ENCODE measurements around the gene IZUMO2. TPM values are rescaled to one million over a fixed set of nuclear protein-coding genes. Genes with fewer than 3 reads are reported as not detected.
"Not testable (repeated sequence)": the region's sequence is repeated elsewhere in the genome, so short reads cannot be mapped to it uniquely, and the experiment has no call there.

Gene IZUMO2
- total and polyA plus RNA-seq, 9 of the 15 experiments (the other 6 are each of a cell fraction or from before 2014, with no cell fraction given) = not detected

DNA sequence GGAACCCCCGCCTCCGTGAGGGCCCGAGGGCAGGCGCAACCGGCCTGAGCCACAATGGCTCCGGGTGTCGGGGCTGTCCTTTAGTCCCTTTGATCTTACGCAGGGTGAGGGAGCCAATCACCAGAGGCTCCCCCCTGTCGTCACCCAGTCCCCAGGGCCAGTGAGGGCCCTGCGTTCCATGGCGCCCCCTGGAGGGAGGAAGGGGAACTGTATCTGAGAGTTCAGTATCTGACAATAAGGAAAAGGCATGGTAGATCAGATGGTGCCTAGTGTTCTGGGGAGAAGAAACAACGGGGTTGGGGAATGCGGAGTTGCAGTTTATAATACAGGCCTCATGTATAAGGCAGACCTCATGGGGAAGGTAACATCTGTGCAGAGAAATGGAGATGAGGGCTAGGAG, 59.1 kb downstream of the IZUMO2 start:
- peak; percentile 85 for ATAC-seq
- H3K9me1 ChIP-seq (ENCODE audit: control insufficient read depth, insufficient read depth, low read length); H2AFZ ChIP-seq (ENCODE audit: low read depth, low read length); CTCF ChIA-PET (ENCODE audit: low intra/inter-chr PET ratio); H3K9ac ChIP-seq (ENCODE audit: insufficient read depth in 1 of 2, low read depth in 2 of 2, low read length in 2 of 2); H3K79me2 ChIP-seq (ENCODE audit: control insufficient read depth, insufficient read depth, low read length); H3K4me1 ChIP-seq (replicated peaks in 1 of 2; ENCODE audit: control insufficient read depth in 2 of 2, insufficient read depth in 2 of 2, low read length in 2 of 2); H3K4me2 ChIP-seq (ENCODE audit: insufficient read depth, low read length); H3K4me3 ChIP-seq; H3K36me3 ChIP-seq (ENCODE audit: control insufficient read depth, insufficient read depth, low read length); POLR2A ChIA-PET; H3K27ac ChIP-seq (ENCODE audit: extremely low read depth, low read depth, low read length); FAIRE-seq; H3K27me3 ChIP-seq (ENCODE audit: control insufficient read depth in 2 of 2, insufficient read depth in 2 of 2, low read length in 2 of 2); H4K20me1 ChIP-seq (replicated peaks; ENCODE audit: control insufficient read depth, insufficient read depth, low read length); BruUV-seq (replicated peaks); H3K9me3 ChIP-seq (replicated peaks; ENCODE audit: control insufficient read depth, insufficient read depth, low read depth, low read length); intact Hi-C loops (cut with micrococcal nuclease); DNase-seq (ENCODE audit: extremely low read depth in 1 of 4, low spot score in 3 of 4): not testable (repeated sequence)
- in situ Hi-C loops (cut with MboI) = loop anchor here (25.0 kb wide), 3 partner anchors 1517 to 1992 kb away; partner anchors contain the start of genes CARD8, PLA2G4C and ZNF114
- WGBS (ENCODE audit: insufficient coverage, low coverage, missing lambda C conversion rate) = no CpG with 5 or more reads among the region's 13 CpGs

DNA sequence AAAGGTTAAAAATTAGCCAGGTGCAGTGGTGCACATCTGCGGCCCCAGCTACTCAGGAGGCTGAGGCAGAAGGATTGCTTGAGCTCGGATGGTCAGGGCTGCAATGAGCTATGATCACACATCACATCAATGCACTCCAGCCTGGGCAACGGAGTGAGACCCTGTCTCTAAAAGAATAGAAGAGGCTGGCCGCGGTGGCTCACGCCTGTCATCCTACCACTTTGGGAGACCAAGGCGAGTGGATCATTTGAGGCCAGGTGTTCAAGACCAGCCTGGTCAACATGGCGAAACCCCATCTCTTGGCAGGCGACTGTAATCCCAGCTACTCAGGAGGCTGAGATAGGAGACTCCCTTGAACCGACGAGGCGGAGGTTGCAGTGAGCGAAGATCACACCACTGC, 59.7 kb downstream of the IZUMO2 start:
- CTCF ChIA-PET (ENCODE audit: low intra/inter-chr PET ratio); DNase-seq (ENCODE audit: extremely low read depth in 1 of 4, low spot score in 3 of 4); FAIRE-seq; H3K4me3 ChIP-seq; H3K9me3 ChIP-seq (replicated peaks; ENCODE audit: control insufficient read depth, insufficient read depth, low read depth, low read length); H3K79me2 ChIP-seq (ENCODE audit: control insufficient read depth, insufficient read depth, low read length); H3K27ac ChIP-seq (ENCODE audit: extremely low read depth, low read depth, low read length); BruUV-seq (replicated peaks); H3K4me1 ChIP-seq (replicated peaks in 1 of 2; ENCODE audit: control insufficient read depth in 2 of 2, insufficient read depth in 2 of 2, low read length in 2 of 2); POLR2A ChIA-PET; intact Hi-C loops (cut with micrococcal nuclease); H3K9ac ChIP-seq (ENCODE audit: insufficient read depth in 1 of 2, low read depth in 2 of 2, low read length in 2 of 2); H3K4me2 ChIP-seq (ENCODE audit: insufficient read depth, low read length); H3K9me1 ChIP-seq (ENCODE audit: control insufficient read depth, insufficient read depth, low read length); H3K36me3 ChIP-seq (ENCODE audit: control insufficient read depth, insufficient read depth, low read length); H2AFZ ChIP-seq (ENCODE audit: low read depth, low read length); H4K20me1 ChIP-seq (replicated peaks; ENCODE audit: control insufficient read depth, insufficient read depth, low read length); ATAC-seq; H3K27me3 ChIP-seq (ENCODE audit: control insufficient read depth in 2 of 2, insufficient read depth in 2 of 2, low read length in 2 of 2): not testable (repeated sequence)
- in situ Hi-C loops (cut with MboI) = loop anchor here (25.0 kb wide), 3 partner anchors 1516 to 1991 kb away; partner anchors contain the start of genes CARD8, PLA2G4C and ZNF114
- no CpG with 5 or more reads among the region's 13 CpGs for WGBS (ENCODE audit: insufficient coverage, low coverage, missing lambda C conversion rate)

Other genes with a start within 250 kb of the IZUMO2 start
Only the 7 nearest of the 10 such genes appear.
- not detected in 2 replicates for gene SIGLEC11, start 202.1 kb downstream of the IZUMO2 start, total RNA-seq (2014; rRNA removed)
- gene SIGLEC11, start 202.1 kb downstream of the IZUMO2 start, total RNA-seq (2014; rRNA removed; fragmentation: Illumina TruSeq; extraction: Trizol) = not detected in 2 replicates
- not detected in 2 replicates for gene SIGLEC11, start 202.1 kb downstream of the IZUMO2 start, total RNA-seq (2015; rRNA removed; fragmentation: Illumina TruSeq; extraction: Trizol)
- not detected in 2 replicates for gene SIGLEC11, start 202.1 kb downstream of the IZUMO2 start, total RNA-seq (2021)
- gene SIGLEC11, start 202.1 kb downstream of the IZUMO2 start, polyA plus RNA-seq (2011; rRNA removed) = not detected in 2 replicates
- gene SIGLEC11, start 202.1 kb downstream of the IZUMO2 start, polyA plus RNA-seq (2014; fragmentation: Illumina TruSeq; extraction: Trizol) = not detected in 2 replicates
- not detected for gene SIGLEC11, start 202.1 kb downstream of the IZUMO2 start, polyA plus RNA-seq (2014; fragmentation: Nextera tagmentation; extraction: Ambion mirVana)
- gene SIGLEC11, start 202.1 kb downstream of the IZUMO2 start, polyA plus RNA-seq (2014; rRNA removed) = not detected in 2 replicates
- gene VRK3, start 137.9 kb downstream of the IZUMO2 start, total RNA-seq (2014; rRNA removed) = 32.7 and 34.8 TPM in 2 replicates
- gene VRK3, start 137.9 kb downstream of the IZUMO2 start, total RNA-seq (2014; rRNA removed; fragmentation: Illumina TruSeq; extraction: Trizol) = 43.3 and 49.8 TPM in 2 replicates
- gene VRK3, start 137.9 kb downstream of the IZUMO2 start, total RNA-seq (2015; rRNA removed; fragmentation: Illumina TruSeq; extraction: Trizol) = 42.9 TPM in 2 replicates
- 49.7 and 54.4 TPM in 2 replicates for gene VRK3, start 137.9 kb downstream of the IZUMO2 start, total RNA-seq (2021)
- 42.8 and 45.3 TPM in 2 replicates for gene VRK3, start 137.9 kb downstream of the IZUMO2 start, polyA plus RNA-seq (2011; rRNA removed)
- gene VRK3, start 137.9 kb downstream of the IZUMO2 start, polyA plus RNA-seq (2014; fragmentation: Illumina TruSeq; extraction: Trizol) = 79.4 and 94.3 TPM in 2 replicates
- gene VRK3, start 137.9 kb downstream of the IZUMO2 start, polyA plus RNA-seq (2014; fragmentation: Nextera tagmentation; extraction: Ambion mirVana) = 10 to 100 TPM; 33.3 to 55.9 TPM
- 25.6 and 35.9 TPM in 2 replicates for gene VRK3, start 137.9 kb downstream of the IZUMO2 start, polyA plus RNA-seq (2014; rRNA removed)
- gene ZNF473, start 137.3 kb downstream of the IZUMO2 start, total RNA-seq (2014; rRNA removed) = 24.0 and 27.6 TPM in 2 replicates
- 31.0 and 31.6 TPM in 2 replicates for gene ZNF473, start 137.3 kb downstream of the IZUMO2 start, total RNA-seq (2014; rRNA removed; fragmentation: Illumina TruSeq; extraction: Trizol)
- gene ZNF473, start 137.3 kb downstream of the IZUMO2 start, total RNA-seq (2015; rRNA removed; fragmentation: Illumina TruSeq; extraction: Trizol) = 30.8 and 32.0 TPM in 2 replicates
- gene ZNF473, start 137.3 kb downstream of the IZUMO2 start, total RNA-seq (2021) = 28.5 and 33.9 TPM in 2 replicates
- gene ZNF473, start 137.3 kb downstream of the IZUMO2 start, polyA plus RNA-seq (2011; rRNA removed) = 20.8 and 27.9 TPM in 2 replicates
- 26.1 and 30.0 TPM in 2 replicates for gene ZNF473, start 137.3 kb downstream of the IZUMO2 start, polyA plus RNA-seq (2014; fragmentation: Illumina TruSeq; extraction: Trizol)
- 10 to 100 TPM in 1 of 2 experiments, 1 to 10 TPM in 1; 8.2 to 34.0 TPM for gene ZNF473, start 137.3 kb downstream of the IZUMO2 start, polyA plus RNA-seq (2014; fragmentation: Nextera tagmentation; extraction: Ambion mirVana)
- gene ZNF473, start 137.3 kb downstream of the IZUMO2 start, polyA plus RNA-seq (2014; rRNA removed) = 19.2 and 19.7 TPM in 2 replicates
- gene MYH14, start 40.3 kb upstream of the IZUMO2 start, total RNA-seq (2014; rRNA removed) = 0.32 and 0.41 TPM in 2 replicates
- gene MYH14, start 40.3 kb upstream of the IZUMO2 start, total RNA-seq (2014; rRNA removed; fragmentation: Illumina TruSeq; extraction: Trizol) = 0.04 and 0.06 TPM in 2 replicates
- 0.07 and 0.19 TPM in 2 replicates for gene MYH14, start 40.3 kb upstream of the IZUMO2 start, total RNA-seq (2015; rRNA removed; fragmentation: Illumina TruSeq; extraction: Trizol)
- 0.74 and 0.86 TPM in 2 replicates for gene MYH14, start 40.3 kb upstream of the IZUMO2 start, total RNA-seq (2021)
- 0.14 and 0.15 TPM in 2 replicates for gene MYH14, start 40.3 kb upstream of the IZUMO2 start, polyA plus RNA-seq (2011; rRNA removed)
- 0.19 and 0.53 TPM in 2 replicates for gene MYH14, start 40.3 kb upstream of the IZUMO2 start, polyA plus RNA-seq (2014; fragmentation: Illumina TruSeq; extraction: Trizol)
- not detected for gene MYH14, start 40.3 kb upstream of the IZUMO2 start, polyA plus RNA-seq (2014; fragmentation: Nextera tagmentation; extraction: Ambion mirVana)
- 0.23 and 0.40 TPM in 2 replicates for gene MYH14, start 40.3 kb upstream of the IZUMO2 start, polyA plus RNA-seq (2014; rRNA removed)
- 1.8 and 4.0 TPM in 2 replicates for gene KCNC3, start 166.1 kb upstream of the IZUMO2 start, total RNA-seq (2014; rRNA removed)
- 1.4 and 1.7 TPM in 2 replicates for gene KCNC3, start 166.1 kb upstream of the IZUMO2 start, total RNA-seq (2014; rRNA removed; fragmentation: Illumina TruSeq; extraction: Trizol)
- gene KCNC3, start 166.1 kb upstream of the IZUMO2 start, total RNA-seq (2015; rRNA removed; fragmentation: Illumina TruSeq; extraction: Trizol) = 2.1 and 3.0 TPM in 2 replicates
- gene KCNC3, start 166.1 kb upstream of the IZUMO2 start, total RNA-seq (2021) = 20.2 and 26.2 TPM in 2 replicates
- gene KCNC3, start 166.1 kb upstream of the IZUMO2 start, polyA plus RNA-seq (2011; rRNA removed) = 2.0 and 3.7 TPM in 2 replicates
- 14.9 and 16.4 TPM in 2 replicates for gene KCNC3, start 166.1 kb upstream of the IZUMO2 start, polyA plus RNA-seq (2014; fragmentation: Illumina TruSeq; extraction: Trizol)
- gene KCNC3, start 166.1 kb upstream of the IZUMO2 start, polyA plus RNA-seq (2014; fragmentation: Nextera tagmentation; extraction: Ambion mirVana) = under 1 TPM; 0.03 to 0.06 TPM
- gene KCNC3, start 166.1 kb upstream of the IZUMO2 start, polyA plus RNA-seq (2014; rRNA removed) = 13.2 and 14.2 TPM in 2 replicates
- gene NAPSA, start 202.4 kb upstream of the IZUMO2 start, total RNA-seq (2014; rRNA removed) = 0.41 and 0.78 TPM in 2 replicates
- gene NAPSA, start 202.4 kb upstream of the IZUMO2 start, total RNA-seq (2014; rRNA removed; fragmentation: Illumina TruSeq; extraction: Trizol) = 0.45 and 0.65 TPM in 2 replicates
- gene NAPSA, start 202.4 kb upstream of the IZUMO2 start, total RNA-seq (2015; rRNA removed; fragmentation: Illumina TruSeq; extraction: Trizol) = 0.45 and 0.76 TPM in 2 replicates
- gene NAPSA, start 202.4 kb upstream of the IZUMO2 start, total RNA-seq (2021) = 1.9 and 2.3 TPM in 2 replicates
- gene NAPSA, start 202.4 kb upstream of the IZUMO2 start, polyA plus RNA-seq (2011; rRNA removed) = 1.2 and 1.9 TPM in 2 replicates
- 0.89 and 1.1 TPM in 2 replicates for gene NAPSA, start 202.4 kb upstream of the IZUMO2 start, polyA plus RNA-seq (2014; fragmentation: Illumina TruSeq; extraction: Trizol)
- gene NAPSA, start 202.4 kb upstream of the IZUMO2 start, polyA plus RNA-seq (2014; fragmentation: Nextera tagmentation; extraction: Ambion mirVana) = under 1 TPM; 0.25 to 0.49 TPM
- gene NAPSA, start 202.4 kb upstream of the IZUMO2 start, polyA plus RNA-seq (2014; rRNA removed) = 0.69 and 1.6 TPM in 2 replicates
- gene NR1H2, start 213.2 kb upstream of the IZUMO2 start, total RNA-seq (2014; rRNA removed) = 51.4 and 68.1 TPM in 2 replicates
- gene NR1H2, start 213.2 kb upstream of the IZUMO2 start, total RNA-seq (2014; rRNA removed; fragmentation: Illumina TruSeq; extraction: Trizol) = 10.6 and 12.3 TPM in 2 replicates
- gene NR1H2, start 213.2 kb upstream of the IZUMO2 start, total RNA-seq (2015; rRNA removed; fragmentation: Illumina TruSeq; extraction: Trizol) = 32.9 and 35.0 TPM in 2 replicates
- gene NR1H2, start 213.2 kb upstream of the IZUMO2 start, total RNA-seq (2021) = 56.7 and 58.2 TPM in 2 replicates
- 24.0 and 37.5 TPM in 2 replicates for gene NR1H2, start 213.2 kb upstream of the IZUMO2 start, polyA plus RNA-seq (2011; rRNA removed)
- 23.8 and 51.0 TPM in 2 replicates for gene NR1H2, start 213.2 kb upstream of the IZUMO2 start, polyA plus RNA-seq (2014; fragmentation: Illumina TruSeq; extraction: Trizol)
- 1 to 10 TPM in 1 of 2 experiments, under 1 TPM in 1; 0.11 to 1.5 TPM for gene NR1H2, start 213.2 kb upstream of the IZUMO2 start, polyA plus RNA-seq (2014; fragmentation: Nextera tagmentation; extraction: Ambion mirVana)
- 61.9 and 73.8 TPM in 2 replicates for gene NR1H2, start 213.2 kb upstream of the IZUMO2 start, polyA plus RNA-seq (2014; rRNA removed)